ENCODE data around the gene OR6S1.
"Not testable (repeated sequence)": the region's sequence is repeated elsewhere in the genome, so short reads cannot be mapped to it uniquely, and the experiment has no call there.

OR6S1 gene

GRCh38 chr14:20668969-20669368 lies 27.5 kb upstream of the OR6S1 start:
- no peak for DNase-seq (ENCODE audit: low read depth in 2 of 2)

GRCh38 chr14:20667957-20668356 lies 26.5 kb upstream of the OR6S1 start:
- DNase-seq (ENCODE audit: low read depth in 2 of 2) = no peak

GRCh38 chr14:20666400-20666961 lies 25.0 kb upstream of the OR6S1 start:
- not testable (repeated sequence) for DNase-seq (ENCODE audit: low read depth in 2 of 2)

- peak; percentile 74 to 88 for DNase-seq (ENCODE audit: low read depth in 2 of 2)
Observed at GRCh38 chr14:20662968-20663732, 21.7 kb upstream of the OR6S1 start.

DNA sequence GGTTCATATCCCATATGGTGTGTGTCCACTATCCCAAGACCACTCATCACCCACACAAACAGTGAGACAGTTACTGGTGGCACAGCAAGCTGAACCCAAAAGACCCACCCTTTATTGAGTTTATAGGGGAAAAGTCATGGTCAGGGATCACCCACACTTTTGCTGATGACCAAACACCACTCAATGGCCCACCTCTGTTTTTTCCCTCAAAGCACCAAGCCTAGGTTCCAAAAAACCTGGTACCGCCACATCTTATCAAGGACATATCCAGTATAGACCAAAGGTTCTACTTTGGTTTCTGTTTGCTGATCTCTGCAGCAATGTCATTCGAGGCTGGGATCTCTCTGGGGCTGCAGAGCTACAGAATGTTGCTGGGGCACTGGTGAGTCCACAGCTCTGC lies 19.7 kb upstream of the OR6S1 start:
- DNase-seq (ENCODE audit: low read depth in 2 of 2) = no peak

DNA sequence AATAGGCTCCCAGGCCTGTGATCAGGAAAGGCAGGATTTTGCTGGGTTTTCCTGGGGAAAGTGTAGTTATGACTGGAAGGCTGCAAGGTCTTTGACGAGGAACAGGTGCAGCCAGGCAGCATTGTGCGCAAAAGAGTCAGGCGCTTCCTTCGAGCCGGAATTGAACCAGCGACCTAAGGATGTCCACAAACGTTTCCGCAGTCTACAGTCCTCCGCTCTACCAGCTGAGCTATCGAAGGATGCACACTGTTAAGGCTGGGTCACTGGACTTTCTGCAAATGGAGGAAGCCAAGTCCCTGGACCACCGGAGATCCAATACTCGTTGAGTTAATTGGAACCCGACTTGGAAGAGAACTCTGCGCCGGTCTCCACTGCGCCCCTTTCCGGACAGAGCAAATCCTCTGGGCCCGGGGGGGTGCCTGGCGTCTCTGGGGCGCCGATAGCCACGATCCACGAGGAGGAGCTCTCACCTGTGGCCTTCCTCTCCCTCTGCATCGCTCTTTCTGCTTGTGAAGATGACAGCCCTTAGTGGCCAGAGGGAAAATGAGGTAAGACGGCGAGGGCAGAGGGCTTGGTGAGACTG lies 18.4 kb upstream of the OR6S1 start:
- DNase-seq (ENCODE audit: low read depth in 2 of 2) = no peak

- no peak for DNase-seq (ENCODE audit: low read depth in 2 of 2)
Observed at GRCh38 chr14:20659336-20659735, 17.8 kb upstream of the OR6S1 start.

- DNase-seq (ENCODE audit: low read depth in 2 of 2) = no peak
Observed at GRCh38 chr14:20658246-20658645, 16.8 kb upstream of the OR6S1 start.

GRCh38 chr14:20657216-20658211 lies 16.0 kb upstream of the OR6S1 start:
- peak in 1 of 2 experiments; percentile 31 for DNase-seq (ENCODE audit: low read depth in 2 of 2)

DNA sequence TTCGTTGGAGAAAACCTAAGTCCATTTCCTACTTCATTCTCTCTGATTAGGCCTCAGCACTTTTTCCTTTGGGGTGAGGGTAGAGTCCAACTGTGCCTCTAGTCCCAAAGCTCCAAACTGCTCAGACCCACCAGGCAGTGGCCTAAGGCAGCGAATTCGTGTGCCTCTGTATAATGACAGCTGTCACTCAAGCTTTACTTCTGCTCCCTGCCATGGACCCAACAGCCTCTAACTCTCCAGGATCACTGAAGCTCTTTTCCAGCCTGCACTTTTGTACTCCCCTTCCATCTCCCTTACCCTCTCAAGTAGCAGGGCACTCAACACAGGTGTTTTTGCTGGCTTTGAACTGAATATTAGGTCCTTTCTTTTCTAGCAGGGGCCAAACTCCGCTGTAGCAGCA lies 14.8 kb upstream of the OR6S1 start:
- DNase-seq (ENCODE audit: low read depth in 2 of 2) = no peak

DNA sequence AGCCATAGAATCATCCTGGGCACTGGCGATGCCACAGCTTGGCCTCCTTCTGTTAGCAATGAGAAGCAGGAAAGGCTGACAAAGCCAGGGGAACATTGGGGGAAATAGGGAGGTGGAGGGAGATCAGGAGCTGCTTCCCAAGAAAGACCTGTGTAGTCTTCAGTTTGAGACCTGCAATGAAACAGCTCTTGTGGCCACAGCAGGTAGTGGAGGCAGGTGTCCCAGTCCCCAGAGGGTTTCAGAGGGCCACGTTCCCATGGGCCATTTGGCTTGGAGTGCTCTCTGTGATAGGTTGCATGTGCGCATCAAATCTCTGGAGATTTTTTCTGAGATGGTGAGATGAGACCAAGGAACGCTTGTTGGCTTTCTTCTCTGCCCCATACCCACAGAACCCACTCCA lies 14.4 kb upstream of the OR6S1 start:
- DNase-seq (ENCODE audit: low read depth in 2 of 2) = no peak

- DNase-seq (ENCODE audit: low read depth in 2 of 2) = peak; percentile 41 to 72
Observed at GRCh38 chr14:20652996-20653975, 11.8 kb upstream of the OR6S1 start.

- DNase-seq (ENCODE audit: low read depth in 2 of 2) = no peak
Observed at GRCh38 chr14:20645481-20645880, 4.0 kb upstream of the OR6S1 start.

- no peak for DNase-seq (ENCODE audit: low read depth in 2 of 2)
Observed at GRCh38 chr14:20644520-20644919, 3.0 kb upstream of the OR6S1 start.

GRCh38 chr14:20642755-20643154 lies 1.3 kb upstream of the OR6S1 start:
- not testable (repeated sequence) for DNase-seq (ENCODE audit: low read depth in 2 of 2)

- DNase-seq (ENCODE audit: low read depth in 2 of 2) = no peak
Observed at GRCh38 chr14:20642182-20642581, 691 bp upstream of the OR6S1 start.

- peak; percentile 51 to 71 for DNase-seq (ENCODE audit: low read depth in 2 of 2)
Observed at GRCh38 chr14:20632831-20633691, 8.4 kb downstream of the OR6S1 start.

- DNase-seq (ENCODE audit: low read depth in 2 of 2) = no peak
Observed at GRCh38 chr14:20632448-20632830, 9.1 kb downstream of the OR6S1 start.

- DNase-seq (ENCODE audit: low read depth in 2 of 2) = no peak
Observed at GRCh38 chr14:20631880-20632389, 9.6 kb downstream of the OR6S1 start.
